Measurements from ENCODE around the gene SPECC1.
"Not testable (repeated sequence)": the region's sequence is repeated elsewhere in the genome, so short reads cannot be mapped to it uniquely, and the experiment has no call there.

Gene SPECC1

GRCh38 chr17:20072692-20072992, 63.5 kb downstream of the SPECC1 start:
- Histone ChIP-seq H3K36me3 (peaks cover 0 to 14% (median 3%) of the 10 kb centered on the region in 11 experiments; a peak in 6 of 22 replicates), H3K9me3 (replicated peaks in 1 of 11) (peaks cover 0 to 15% (median 4%) of the 10 kb centered on the region in 11 experiments; a peak in 8 of 22 replicates), H3K4me1 (peaks cover 47 to 86% (median 54%) of the 10 kb centered on the region in 10 experiments), H3K4me2 (peak overlapping the region; percentile 83 to 98 (median 95)), H4K20me1 (peaks cover 0 to 29% (median 9%) of the 10 kb centered on the region in 11 experiments; a peak in 11 of 22 replicates), H3K27ac (peak overlapping the region; percentile 26 to 97 (median 91); a peak in 21 of 22 replicates), H3K9ac (peak overlapping the region in 10 of 11 experiments; percentile 58 to 91 (median 85); a peak in 19 of 22 replicates), H3K27me3 (no peaks in the 10 kb centered on the region), H3K4me3 (peak overlapping the region in 8 of 10 experiments; percentile 54 to 80 (median 71); a peak in 17 of 20 replicates)
- no peak for TF ChIP-seq Cebpa-rat (IDR thresholded peaks at IDR 0.05)

DNA sequence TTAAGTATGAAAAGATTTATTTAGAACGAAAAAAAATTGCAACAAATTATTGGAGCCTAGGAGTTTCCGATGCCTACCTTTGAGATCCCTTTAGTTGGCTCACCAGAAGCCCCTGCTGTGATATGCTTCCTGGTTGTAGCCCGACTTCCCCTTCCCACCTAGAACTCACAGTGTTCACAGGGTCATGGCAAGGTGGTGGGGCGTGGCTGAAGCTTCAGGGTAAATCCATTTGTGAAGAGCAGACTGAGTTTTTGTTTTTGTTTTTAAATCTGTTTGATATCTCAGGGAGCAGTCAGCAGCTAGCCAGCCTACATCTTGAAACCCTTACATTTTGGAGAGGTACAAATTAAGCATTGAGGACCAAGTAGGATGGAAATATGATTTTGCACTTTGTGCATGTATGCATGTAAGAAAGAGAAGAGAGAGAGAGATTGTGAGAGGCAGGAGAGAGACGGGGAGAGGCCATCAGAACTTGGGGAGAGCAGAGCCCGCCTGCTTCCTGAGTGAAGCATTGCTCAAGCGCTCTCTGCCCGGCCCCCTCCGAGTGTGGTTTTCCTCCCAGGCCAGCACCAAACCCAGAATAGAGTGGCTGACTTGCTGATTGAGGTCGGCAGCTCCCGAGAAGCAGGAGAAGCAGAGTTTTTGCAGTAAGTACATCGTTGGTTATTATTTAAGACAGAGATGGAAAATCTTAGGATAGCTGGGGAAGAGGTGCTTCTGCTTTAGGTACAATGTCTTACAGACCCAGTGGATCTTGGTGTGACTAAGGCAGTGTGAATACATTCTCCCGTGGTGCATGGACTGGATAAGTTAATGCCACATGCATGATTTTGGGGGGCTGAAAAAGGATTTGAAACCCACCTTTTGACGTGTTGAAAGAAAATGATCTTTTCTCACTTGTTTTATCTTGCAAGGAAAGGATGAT, 64.2 kb downstream of the SPECC1 start:
- peaks cover 0 to 36% (median 14%) of the 10 kb centered on the region in 11 experiments; a peak in 13 of 22 replicates for H4K20me1 ChIP-seq
- peaks cover 0 to 8% (median 3%) of the 10 kb centered on the region in 11 experiments; a peak in 8 of 22 replicates for H3K9me3 ChIP-seq (replicated peaks in 1 of 11)
- peaks cover 0 to 19% (median 4%) of the 10 kb centered on the region in 11 experiments; a peak in 7 of 22 replicates for H3K36me3 ChIP-seq
- peaks cover 50 to 93% (median 57%) of the 10 kb centered on the region in 10 experiments for H3K4me1 ChIP-seq
- peak overlapping the region; percentile 58 to 91 (median 84); a peak in 21 of 22 replicates for H3K9ac ChIP-seq
- H3K27me3 ChIP-seq: no peaks in the 10 kb centered on the region
- H3K27ac ChIP-seq: peak overlapping the region; percentile 31 to 97 (median 91); a peak in 21 of 22 replicates
- peak overlapping the region; percentile 83 to 98 (median 95) for H3K4me2 ChIP-seq
- peak overlapping the region; percentile 51 to 80 (median 71) for H3K4me3 ChIP-seq
- peak in 10 of 11 experiments; percentile 23 to 91 (median 86); a peak in 18 of 22 replicates for TF ChIP-seq Cebpa-rat (IDR thresholded peaks at IDR 0.05)

GRCh38 chr17:20074001-20074400, 64.8 kb downstream of the SPECC1 start:
- Histone ChIP-seq H3K27ac (peak overlapping the region in 10 of 11 experiments; percentile 62 to 97 (median 92); a peak in 21 of 22 replicates), H3K4me3 (peak overlapping the region; percentile 51 to 80 (median 71)), H3K4me2 (peak overlapping the region; percentile 83 to 98 (median 95))

GRCh38 chr17:20074489-20074888, 65.3 kb downstream of the SPECC1 start:
- Histone ChIP-seq H3K4me3 (peak overlapping the region; percentile 51 to 80 (median 71)), H3K9me3 (replicated peaks in 1 of 11) (no peaks in the 10 kb centered on the region), H4K20me1 (peaks cover 0 to 48% (median 24%) of the 10 kb centered on the region in 11 experiments; a peak in 15 of 22 replicates), H3K9ac (peak overlapping the region; percentile 58 to 91 (median 84); a peak in 21 of 22 replicates), H3K27me3 (no peaks in the 10 kb centered on the region), H3K4me1 (peaks cover 54 to 91% (median 61%) of the 10 kb centered on the region in 10 experiments), H3K4me2 (peak overlapping the region; percentile 83 to 98 (median 95)), H3K36me3 (peaks cover 0 to 29% (median 9%) of the 10 kb centered on the region in 11 experiments; a peak in 11 of 22 replicates), H3K27ac (peak overlapping the region; percentile 20 to 97 (median 91); a peak in 21 of 22 replicates)
- no peak for TF ChIP-seq Cebpa-rat (IDR thresholded peaks at IDR 0.05)

More at GRCh38 chr17:20074001-20074400, 64.8 kb downstream of the SPECC1 start:
- peak overlapping the region; percentile 58 to 91 (median 84); a peak in 21 of 22 replicates for H3K9ac ChIP-seq
- H3K27me3 ChIP-seq: no peaks in the 10 kb centered on the region
- H4K20me1 ChIP-seq: peaks cover 0 to 43% (median 19%) of the 10 kb centered on the region in 11 experiments; a peak in 15 of 22 replicates
- peak in 7 of 11 experiments; percentile 48 to 91 (median 71); a peak in 11 of 22 replicates for TF ChIP-seq Cebpa-rat (IDR thresholded peaks at IDR 0.05)
- peaks cover 53 to 91% (median 59%) of the 10 kb centered on the region in 10 experiments for H3K4me1 ChIP-seq
- peaks cover 0 to 2% (median 0%) of the 10 kb centered on the region in 11 experiments; a peak in 4 of 22 replicates for H3K9me3 ChIP-seq (replicated peaks in 1 of 11)
- H3K36me3 ChIP-seq: peaks cover 0 to 24% (median 5%) of the 10 kb centered on the region in 11 experiments; a peak in 11 of 22 replicates

GRCh38 chr17:20076137-20076536, 67.0 kb downstream of the SPECC1 start:
- H3K4me2 ChIP-seq: peak overlapping the region; percentile 24 to 98 (median 95); a peak in 20 of 22 replicates
- H3K9me3 ChIP-seq (replicated peaks in 1 of 11); H3K27me3 ChIP-seq: not testable (repeated sequence)
- peak overlapping the region in 4 of 11 experiments; percentile 31 to 86 (median 48); a peak in 5 of 22 replicates for H3K9ac ChIP-seq
- H3K36me3 ChIP-seq: peaks cover 0 to 46% (median 21%) of the 10 kb centered on the region in 11 experiments; a peak in 11 of 22 replicates
- peaks cover 54 to 93% (median 69%) of the 10 kb centered on the region in 10 experiments for H3K4me1 ChIP-seq
- H4K20me1 ChIP-seq: peaks cover 0 to 64% (median 40%) of the 10 kb centered on the region in 11 experiments; a peak in 17 of 22 replicates
- H3K27ac ChIP-seq: peak overlapping the region in 3 of 11 experiments; percentile 5 to 24 (median 8); a peak in 2 of 22 replicates
- peak overlapping the region in 5 of 10 experiments; percentile 6 to 80 (median 71); a peak in 8 of 20 replicates for H3K4me3 ChIP-seq

GRCh38 chr17:20077978-20078685, 69.0 kb downstream of the SPECC1 start:
- Histone ChIP-seq H3K9ac (no peak overlapping the region), H3K4me2 (peak overlapping the region in 7 of 11 experiments; percentile 6 to 98 (median 45); a peak in 7 of 22 replicates), H3K36me3 (peaks cover 0 to 66% (median 36%) of the 10 kb centered on the region in 11 experiments; a peak in 15 of 22 replicates), H3K4me3 (no peak overlapping the region), H3K27ac (no peak overlapping the region), H4K20me1 (peaks cover 0 to 84% (median 60%) of the 10 kb centered on the region in 11 experiments; a peak in 17 of 22 replicates), H3K4me1 (peaks cover 39 to 77% (median 52%) of the 10 kb centered on the region in 10 experiments), H3K27me3 (no peaks in the 10 kb centered on the region), H3K9me3 (replicated peaks in 1 of 11) (0 out of 22 replicates have a peak, but pooled peaks cover 0 to 5% (median 0%) of the 10 kb centered on the region in 11 experiments)
- TF ChIP-seq Cebpa-rat (IDR thresholded peaks at IDR 0.05): no peak

DNA sequence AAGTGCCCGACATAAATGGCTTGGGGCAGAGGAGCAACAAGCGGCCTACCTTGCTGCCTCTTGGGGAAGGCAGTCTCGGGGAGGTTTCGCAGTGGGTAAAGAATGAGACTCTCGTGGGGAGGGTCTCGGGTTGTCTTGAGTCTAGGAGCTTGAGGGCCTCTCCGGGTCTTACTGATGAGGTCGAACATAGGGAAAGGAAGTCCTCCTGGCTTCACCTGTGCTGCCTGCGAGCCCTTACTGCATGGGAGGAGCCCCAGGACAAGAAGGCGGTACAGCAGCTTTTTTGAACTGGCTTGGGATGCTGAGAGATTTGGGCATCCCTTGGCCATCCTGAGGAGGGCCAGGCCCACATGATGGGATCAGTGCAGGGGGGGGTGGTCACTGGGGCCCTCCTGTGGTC, 71.4 kb downstream of the SPECC1 start:
- peak overlapping the region in 2 of 11 experiments; percentile 9 to 28; a peak in 2 of 22 replicates for H3K4me2 ChIP-seq
- no peak for TF ChIP-seq Cebpa-rat (IDR thresholded peaks at IDR 0.05)
- no peaks in the 10 kb centered on the region for H3K27me3 ChIP-seq
- no peak overlapping the region for H3K4me3 ChIP-seq
- peaks cover 0 to 100% (median 84%) of the 10 kb centered on the region in 11 experiments; a peak in 17 of 22 replicates for H4K20me1 ChIP-seq
- no peak overlapping the region for H3K9ac ChIP-seq
- H3K27ac ChIP-seq: no peak overlapping the region
- H3K9me3 ChIP-seq (replicated peaks in 1 of 11): 0 out of 22 replicates have a peak, but pooled peaks cover 0 to 5% (median 0%) of the 10 kb centered on the region in 11 experiments
- H3K36me3 ChIP-seq: peaks cover 0 to 79% (median 36%) of the 10 kb centered on the region in 11 experiments; a peak in 16 of 22 replicates
- peaks cover 15 to 67% (median 34%) of the 10 kb centered on the region in 10 experiments; a peak in 19 of 20 replicates for H3K4me1 ChIP-seq
